ENCODE measurements around the gene NOL4L. TPM values are rescaled to one million over a fixed set of nuclear protein-coding genes. Genes with fewer than 3 reads are reported as not detected.

NOL4L gene
- polyA plus RNA-seq, 3 donors = 1.1 to 30.9 (median 2.8) TPM

- no peak overlapping the region for H2AFZ ChIP-seq (ENCODE audit: insufficient read depth, low read depth, low read length, poor library complexity, severe bottlenecking)
- no peak overlapping the region for H3K27ac ChIP-seq (ENCODE audit: low read depth in 1 of 2, low read length in 2 of 2)
- H3K4me3 ChIP-seq (replicated peaks in 1 of 3; ENCODE audit: low read depth in 2 of 3, low read length in 3 of 3) = no peak overlapping the region
- no peak overlapping the region for H3K4me2 ChIP-seq (replicated peaks; ENCODE audit: extremely low read depth, low read length, poor library complexity, severe bottlenecking)
- no peaks in the 10 kb centered on the region for H3K27me3 Mint-ChIP-seq (ENCODE audit: low read depth in 3 of 3)
- no peaks in the 10 kb centered on the region for H3K79me2 ChIP-seq (ENCODE audit: insufficient read depth, low read length)
- no peaks in the 10 kb centered on the region for H3K9me3 ChIP-seq (replicated peaks in 1 of 2; ENCODE audit: control insufficient read depth in 1 of 2, insufficient read depth in 1 of 2, low read length in 2 of 2)
- no peak for TF ChIP-seq CTCF (IDR thresholded peaks at IDR 0.05)
- H3K27me3 ChIP-seq (ENCODE audit: control insufficient read depth in 2 of 2, insufficient read depth in 2 of 2, low read length in 2 of 2) = no peaks in the 10 kb centered on the region
- H3K9ac ChIP-seq (ENCODE audit: insufficient read depth, low read length, poor library complexity, severe bottlenecking) = no peak overlapping the region
- no peaks in the 10 kb centered on the region for H3K36me3 ChIP-seq (replicated peaks in 1 of 2; ENCODE audit: control insufficient read depth in 1 of 2, insufficient read depth in 2 of 2, low read length in 2 of 2)
- H3K4me1 Mint-ChIP-seq = peaks cover 32% of the 10 kb centered on the region
- H3K27ac Mint-ChIP-seq = peak overlapping the region in 1 of 7 donors; percentile 64
- H3K4me3 Mint-ChIP-seq = no peak overlapping the region
- peaks cover 18 to 23% of the 10 kb centered on the region in 2 donors for H3K4me1 ChIP-seq (ENCODE audit: control insufficient read depth in 1 of 2, insufficient read depth in 2 of 2, low read length in 2 of 2)
- WGBS (ENCODE audit: insufficient coverage) = 97% methylated on average over 5 of the region's 5 CpGs
- H4K20me1 ChIP-seq (ENCODE audit: insufficient read depth, low read length) = peaks cover 8% of the 10 kb centered on the region
- no peaks in the 10 kb centered on the region for H3K9me3 Mint-ChIP-seq
- peaks cover 3% of the 10 kb centered on the region in 2 donors for H3K36me3 Mint-ChIP-seq
- intact Hi-C loops (cut with micrococcal nuclease) = no loop called here
- no peak for DNase-seq
Measured at GRCh38 chr20:32495949-32496348, 89.2 kb downstream of the NOL4L start.

- peaks cover 36% of the 10 kb centered on the region for H3K4me1 Mint-ChIP-seq
- Histone ChIP-seq H3K36me3 (replicated peaks in 1 of 2; ENCODE audit: control insufficient read depth in 1 of 2, insufficient read depth in 2 of 2, low read length in 2 of 2) (no peaks in the 10 kb centered on the region), H3K4me1 (ENCODE audit: control insufficient read depth in 1 of 2, insufficient read depth in 2 of 2, low read length in 2 of 2) (peaks cover 18 to 23% of the 10 kb centered on the region in 2 donors), H3K27ac (ENCODE audit: low read depth in 1 of 2, low read length in 2 of 2) (no peak overlapping the region), H3K79me2 (ENCODE audit: insufficient read depth, low read length) (no peaks in the 10 kb centered on the region), H3K4me3 (replicated peaks in 1 of 3; ENCODE audit: low read depth in 2 of 3, low read length in 3 of 3) (no peak overlapping the region), H3K4me2 (replicated peaks; ENCODE audit: extremely low read depth, low read length, poor library complexity, severe bottlenecking) (no peak overlapping the region), H4K20me1 (ENCODE audit: insufficient read depth, low read length) (peaks cover 8% of the 10 kb centered on the region), H3K27me3 (ENCODE audit: control insufficient read depth in 2 of 2, insufficient read depth in 2 of 2, low read length in 2 of 2) (no peaks in the 10 kb centered on the region), H3K9ac (ENCODE audit: insufficient read depth, low read length, poor library complexity, severe bottlenecking) (no peak overlapping the region), H3K9me3 (replicated peaks in 1 of 2; ENCODE audit: control insufficient read depth in 1 of 2, insufficient read depth in 1 of 2, low read length in 2 of 2) (no peaks in the 10 kb centered on the region), H2AFZ (ENCODE audit: insufficient read depth, low read depth, low read length, poor library complexity, severe bottlenecking) (no peak overlapping the region)
- TF ChIP-seq CTCF (IDR thresholded peaks at IDR 0.05) = no peak
- intact Hi-C loops (cut with micrococcal nuclease) = no loop called here
- 90% methylated on average over 5 of the region's 8 CpGs for WGBS (ENCODE audit: insufficient coverage)
- H3K36me3 Mint-ChIP-seq = peaks cover 3 to 4% of the 10 kb centered on the region in 2 donors
- H3K27me3 Mint-ChIP-seq (ENCODE audit: low read depth in 3 of 3) = no peaks in the 10 kb centered on the region
- H3K27ac Mint-ChIP-seq = no peak overlapping the region
- H3K9me3 Mint-ChIP-seq = no peaks in the 10 kb centered on the region
- DNase-seq = no peak
- H3K4me3 Mint-ChIP-seq = no peak overlapping the region
Measured at GRCh38 chr20:32495217-32495565, 89.9 kb downstream of the NOL4L start.

Measured in CD14-positive monocyte (primary cell).